Stimulated activated CD4-positive, alpha-beta T cell treated with anti-CD3 and anti-CD28 coated beads, Interleukin-15, amount 100 ng/mL, for 48 hours (primary cell): ENCODE results near the gene RAPGEF1.

Source experiments
- DNase-seq, 2 donors: peaks; one replicate each; pipeline ENCODE4 v3.0.0-alpha.2; 2020; ENCODE audit warnings: low read depth in 2 of 2

The RAPGEF1 gene

DNA sequence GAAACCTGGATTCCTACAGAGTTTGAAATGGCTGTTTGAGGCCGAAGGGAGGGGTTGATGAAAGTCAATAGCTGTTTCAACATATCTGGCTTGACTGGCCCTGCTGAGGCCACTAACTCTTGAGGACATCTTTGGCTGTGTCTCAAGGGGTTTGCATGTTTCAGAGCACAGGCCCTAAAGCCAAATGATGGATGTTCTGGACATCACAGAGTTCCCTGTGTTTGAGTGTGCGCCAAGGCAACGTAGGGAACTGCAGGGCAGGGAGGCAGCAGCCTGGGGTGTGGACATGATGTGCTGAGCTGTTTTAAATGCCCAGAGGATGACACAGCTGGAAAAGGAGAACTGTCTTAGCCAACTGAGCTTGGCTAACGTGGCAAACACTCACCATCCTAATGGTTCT, 89.6 kb downstream of the RAPGEF1 start:
- DNase-seq, result no peak

- DNase-seq, result no peak
Measured at GRCh38 chr9:131649646-131650045, 90.2 kb downstream of the RAPGEF1 start.

DNA sequence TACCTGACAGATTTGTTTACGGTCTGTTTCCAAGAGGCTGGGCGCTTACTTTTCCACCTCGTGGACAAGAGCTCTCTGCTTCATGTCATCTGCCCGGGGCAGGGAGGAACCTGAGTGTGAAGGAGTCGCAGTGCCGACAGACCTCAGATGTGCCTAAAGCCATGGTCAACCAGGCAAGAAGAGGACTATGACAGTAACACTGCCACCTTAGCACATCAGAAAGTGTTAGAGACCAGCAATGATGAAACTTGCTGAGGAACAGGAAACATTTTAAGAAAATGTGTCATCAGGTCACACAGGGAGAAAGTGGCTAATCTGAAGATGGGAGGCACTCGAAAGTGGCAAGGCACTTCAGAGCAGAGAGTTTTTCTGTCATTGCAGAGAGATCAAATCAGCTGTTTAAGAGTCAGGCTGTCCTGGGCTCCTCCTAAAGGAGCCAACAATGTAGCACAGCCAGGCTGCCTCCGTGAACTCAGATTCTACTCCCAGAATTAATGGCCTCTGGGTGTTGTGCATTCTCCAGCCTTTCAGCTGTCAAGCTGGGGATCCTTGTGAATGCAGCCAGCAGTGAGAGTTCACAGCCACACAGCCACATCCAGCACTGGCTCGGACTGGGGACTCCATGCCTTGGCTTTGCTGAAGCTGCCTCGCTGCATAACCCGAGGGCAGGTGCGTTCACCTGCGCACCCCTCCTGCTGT, 94.6 kb downstream of the RAPGEF1 start:
- DNase-seq, result no peak

DNA sequence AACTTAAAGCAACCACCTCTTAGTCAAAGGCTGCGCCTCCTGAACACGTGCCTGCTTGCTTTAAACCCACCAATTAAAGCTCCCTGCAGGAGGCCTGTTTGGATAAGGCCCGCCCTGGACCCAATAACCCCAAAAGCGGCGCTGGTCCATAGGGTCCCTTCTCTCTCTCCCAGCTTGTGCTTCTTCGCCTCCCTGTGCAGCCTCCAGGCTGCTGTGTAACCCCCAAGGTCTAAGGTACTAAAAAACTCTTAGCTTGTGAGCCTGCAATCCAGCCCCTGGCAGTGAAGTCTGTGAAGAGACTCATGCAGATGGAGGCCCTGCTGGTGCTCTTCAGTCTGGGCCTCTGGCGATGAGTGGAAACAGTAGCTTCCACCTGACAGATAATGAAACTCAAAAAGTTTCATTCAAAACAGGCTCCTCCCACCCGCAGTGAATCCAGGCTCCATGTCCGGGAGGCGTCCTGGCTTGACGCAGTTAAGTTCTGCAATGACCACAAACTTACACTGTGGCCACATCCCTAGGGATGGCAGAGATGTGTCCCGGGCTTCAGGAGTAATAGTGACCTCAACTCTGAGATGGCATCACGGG, 97.3 kb downstream of the RAPGEF1 start:
- peak; percentile 59 to 60 for DNase-seq

DNA sequence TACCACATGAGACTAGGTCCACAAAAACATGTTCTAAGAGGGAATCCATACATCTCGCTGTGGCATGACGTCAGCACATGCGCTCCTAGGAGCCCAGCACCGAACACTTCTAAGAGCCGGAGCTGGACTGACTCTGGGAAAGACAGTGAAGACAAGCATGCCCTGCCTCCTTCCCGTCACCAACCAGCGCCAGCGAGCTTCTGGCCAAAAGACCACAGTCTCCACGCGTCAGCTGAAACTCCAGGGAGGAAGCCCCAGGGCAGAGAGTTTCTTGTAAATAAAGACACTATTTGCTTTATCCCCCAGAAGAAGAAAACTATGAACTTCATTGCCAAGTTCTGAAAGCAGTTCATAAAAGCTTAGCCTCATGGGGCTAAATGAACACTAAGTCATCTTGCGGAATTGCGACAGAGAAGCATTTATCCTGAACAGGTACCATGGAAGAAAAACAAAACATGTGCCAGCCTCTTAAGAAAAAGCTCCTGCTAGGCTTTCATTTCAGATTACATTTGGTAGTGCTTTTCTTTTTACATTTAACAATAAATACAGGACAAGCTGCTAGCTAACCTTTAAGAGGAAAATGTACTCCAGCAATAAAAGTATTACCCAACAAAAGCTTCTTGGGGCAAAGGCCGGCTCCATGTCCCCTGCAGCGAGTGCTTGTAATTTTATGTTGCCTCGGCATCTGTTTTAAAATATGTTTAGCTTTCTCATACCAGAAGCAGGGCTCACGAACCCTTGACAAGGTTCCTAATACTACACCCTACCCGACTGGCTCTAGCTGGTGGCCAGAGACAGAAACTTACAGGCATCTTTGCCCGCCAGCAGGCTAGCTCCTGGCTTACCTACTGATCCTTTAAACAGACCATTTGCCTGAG, 98.0 kb downstream of the RAPGEF1 start:
- no peak for DNase-seq

GRCh38 chr9:131640438-131641137, 99.3 kb downstream of the RAPGEF1 start:
- DNase-seq, result no peak

DNA sequence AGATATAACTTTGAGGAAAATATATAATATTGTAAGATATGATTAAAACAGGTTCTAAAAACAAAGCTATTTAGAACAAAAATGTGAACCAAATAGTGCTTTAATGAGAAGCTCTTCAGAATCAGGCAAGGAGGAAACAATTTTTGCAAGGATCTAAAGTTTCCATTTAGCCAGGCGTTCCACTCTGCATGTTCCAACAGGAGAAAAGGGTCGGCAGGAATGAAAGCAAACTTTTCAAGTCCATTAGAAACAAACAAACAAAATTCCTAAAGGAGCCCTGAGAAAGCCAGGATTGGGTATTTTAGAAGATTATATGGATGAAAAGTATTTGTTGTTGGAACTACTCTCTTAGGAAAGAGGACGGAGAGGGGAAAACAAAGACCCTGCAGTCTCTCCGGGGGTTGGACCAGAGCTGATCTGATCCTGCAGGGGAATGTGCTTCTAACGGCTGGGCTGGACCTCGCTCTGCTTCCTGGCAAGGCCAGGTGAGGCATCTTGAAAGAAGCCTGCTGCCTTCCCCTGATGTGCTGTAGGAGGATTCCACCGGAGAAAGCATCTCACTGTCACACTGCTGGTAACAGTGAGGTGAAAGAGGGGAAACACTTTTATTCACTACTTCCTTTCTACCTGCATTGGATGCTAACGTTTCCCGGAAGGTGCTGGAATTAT, 100.0 kb downstream of the RAPGEF1 start:
- DNase-seq, result no peak

- no peak for DNase-seq
Measured at GRCh38 chr9:131636593-131636992, 103.3 kb downstream of the RAPGEF1 start.

GRCh38 chr9:131635892-131636291, 104.0 kb downstream of the RAPGEF1 start:
- no peak for DNase-seq

- peak; percentile 44 to 63 for DNase-seq
Measured at GRCh38 chr9:131635285-131635684, 104.6 kb downstream of the RAPGEF1 start.

DNA sequence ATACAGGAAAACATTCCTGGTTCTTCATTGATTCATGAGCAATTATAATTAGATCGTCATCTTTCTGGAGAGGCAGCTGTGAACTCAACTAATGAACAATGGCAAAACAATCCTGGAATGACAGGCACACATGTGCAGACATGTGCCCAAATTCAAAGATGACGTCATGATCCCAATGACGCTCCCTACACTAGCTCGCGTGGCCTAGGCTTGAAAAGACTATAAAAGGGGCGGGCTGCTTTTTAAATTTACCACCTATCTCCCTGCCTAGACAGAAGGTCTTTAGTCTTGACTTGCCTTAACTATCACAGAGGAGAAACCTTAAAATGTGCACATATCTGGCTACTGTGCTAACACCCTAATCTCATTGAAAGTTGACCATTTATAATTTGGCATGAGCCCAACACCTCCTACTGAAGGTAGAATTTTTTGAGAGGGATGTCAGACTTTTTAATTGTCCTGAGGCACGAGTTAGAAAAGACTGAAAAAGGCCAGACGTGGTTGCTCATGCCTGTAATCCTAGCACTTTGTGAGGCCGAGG, 106.3 kb downstream of the RAPGEF1 start:
- no peak for DNase-seq

GRCh38 chr9:131631306-131631705, 108.6 kb downstream of the RAPGEF1 start:
- no peak for DNase-seq

DNA sequence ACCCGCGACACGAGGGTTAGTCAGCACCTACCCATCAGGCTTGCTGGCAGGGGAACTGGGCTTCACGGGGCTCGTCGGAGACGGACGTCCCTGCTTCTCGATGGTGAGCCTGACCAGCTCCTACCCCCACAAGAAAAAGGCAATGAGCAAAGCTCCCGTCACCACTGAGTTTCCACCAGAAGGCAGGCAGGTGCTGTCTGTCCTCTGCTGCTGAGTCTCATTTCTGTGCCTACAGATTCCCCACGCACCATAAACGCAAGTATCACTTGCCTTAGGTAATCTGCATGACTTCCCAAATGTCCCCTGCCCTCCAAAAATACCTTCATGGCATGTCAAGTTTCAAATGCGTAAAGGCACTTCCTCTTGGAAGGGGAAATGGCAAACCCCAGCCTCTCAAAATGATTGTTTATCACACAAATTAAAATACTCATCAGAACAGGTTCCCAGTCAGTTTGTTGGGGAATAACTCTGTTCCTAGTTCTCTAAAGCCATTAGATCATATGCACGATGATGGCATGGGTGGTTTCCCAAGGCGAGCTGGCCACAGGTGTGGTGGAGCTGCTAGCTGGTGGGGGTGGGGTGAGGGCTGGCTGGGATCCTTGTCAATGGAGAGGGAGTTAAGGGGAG, 109.6 kb downstream of the RAPGEF1 start:
- DNase-seq, result no peak

DNA sequence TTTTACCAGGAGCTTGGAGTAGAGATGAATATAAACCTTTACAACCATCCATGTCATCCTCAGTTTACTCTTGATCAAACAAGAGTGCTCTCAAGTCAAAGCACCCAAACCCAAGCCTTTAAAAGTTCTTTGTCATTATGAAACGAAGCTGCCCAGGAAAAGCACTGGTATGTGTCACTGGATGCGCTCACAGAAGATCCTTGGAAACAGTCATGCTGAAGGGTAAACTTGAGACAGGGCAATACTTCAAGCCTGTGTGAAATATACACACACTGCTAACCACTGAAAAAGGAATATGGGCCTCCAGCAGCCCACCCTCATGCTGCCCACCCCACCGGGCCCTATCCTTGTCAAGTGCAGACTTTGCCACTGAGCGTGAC, 110.1 kb downstream of the RAPGEF1 start:
- DNase-seq, result no peak

GRCh38 chr9:131629226-131629500, 110.7 kb downstream of the RAPGEF1 start:
- no peak for DNase-seq

DNA sequence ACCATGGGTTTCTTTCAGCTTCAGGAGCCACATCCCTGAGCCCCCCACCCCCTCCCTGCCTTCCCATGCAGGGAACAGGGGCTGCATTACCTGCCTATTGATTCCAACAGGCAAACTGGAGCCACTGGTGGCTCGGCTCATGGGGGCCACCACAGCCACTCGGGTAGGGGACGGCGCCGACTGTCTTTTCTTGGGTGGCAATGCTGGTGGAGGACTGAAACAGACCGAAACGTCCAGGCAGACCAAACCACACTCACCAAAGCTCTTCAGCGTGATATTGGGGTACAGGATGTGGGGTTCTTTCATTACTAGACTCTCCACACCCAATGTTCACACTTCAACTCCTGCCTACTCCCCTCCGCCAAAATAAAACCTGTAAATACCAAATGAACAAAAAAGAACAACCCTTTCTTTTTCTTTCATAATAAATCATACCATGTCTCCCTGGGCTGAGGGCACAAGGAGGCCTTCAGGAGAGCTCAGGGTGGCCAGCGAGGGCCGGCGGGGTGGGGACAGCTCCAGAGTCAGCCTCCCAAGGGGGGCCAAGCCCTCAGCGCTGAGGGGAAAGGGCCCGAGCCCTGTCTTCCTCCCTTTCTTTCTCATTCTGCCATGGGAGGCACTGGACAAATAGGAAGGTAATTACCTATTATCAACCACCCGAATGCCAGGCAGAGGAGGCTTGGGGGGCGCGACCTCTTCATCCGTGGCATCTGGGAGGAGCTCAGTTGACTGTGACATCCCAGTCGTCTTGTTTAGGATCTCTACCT, 111.2 kb downstream of the RAPGEF1 start:
- no peak for DNase-seq

DNA sequence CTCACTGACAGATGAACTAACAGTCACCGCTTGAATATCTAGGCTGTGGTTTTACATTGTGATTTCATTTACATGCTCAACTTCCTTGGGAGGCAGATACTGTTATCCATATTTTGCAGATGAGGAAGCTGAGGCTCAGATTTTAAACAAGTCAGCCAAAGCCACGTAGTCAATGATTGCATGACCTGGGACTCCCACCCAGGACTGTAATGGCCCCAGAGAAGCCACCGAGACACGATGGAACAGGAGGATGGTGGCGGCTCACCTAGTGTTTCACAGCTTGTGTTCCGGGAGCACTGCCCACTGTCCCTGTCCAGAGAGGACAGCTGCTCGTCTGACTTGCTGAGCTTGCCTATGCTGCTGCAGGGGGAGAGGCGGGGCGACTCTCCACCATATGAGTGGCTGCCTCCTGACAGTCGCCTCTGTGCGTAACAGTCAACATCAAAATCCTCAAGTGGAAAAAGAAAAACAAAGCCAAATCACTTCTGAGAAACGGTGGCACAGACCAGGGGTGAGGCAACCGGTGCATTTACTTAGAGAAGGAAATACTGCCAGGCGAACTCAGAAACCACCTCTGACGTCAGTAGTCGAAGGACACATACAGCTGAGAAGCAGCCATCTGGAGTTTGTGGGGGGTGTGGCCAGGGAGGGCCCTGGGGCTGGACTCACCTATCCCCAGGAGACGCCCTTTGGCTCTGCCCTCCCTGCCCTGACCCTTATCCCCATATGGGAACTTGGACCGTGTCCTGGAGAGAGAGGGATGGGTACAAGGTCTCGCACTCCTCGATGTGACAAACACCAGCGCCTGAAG, 112.0 kb downstream of the RAPGEF1 start:
- DNase-seq, result peak; percentile 12 to 27

DNA sequence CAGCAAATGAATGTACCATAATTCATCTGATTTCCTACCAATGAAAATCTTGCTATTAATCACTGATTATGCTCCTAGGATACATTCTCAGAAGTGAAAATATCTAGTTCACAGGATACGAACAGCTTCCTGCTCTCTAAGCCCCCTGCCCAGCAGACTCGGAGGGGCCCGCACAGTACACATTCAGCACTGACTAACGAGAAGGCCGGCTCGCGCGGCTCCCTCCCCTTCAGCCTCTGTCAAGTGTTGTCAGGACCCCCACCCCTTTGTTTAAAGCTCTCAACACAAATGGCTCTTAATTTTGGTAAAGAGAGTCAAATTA, 112.6 kb downstream of the RAPGEF1 start:
- no peak for DNase-seq

DNA sequence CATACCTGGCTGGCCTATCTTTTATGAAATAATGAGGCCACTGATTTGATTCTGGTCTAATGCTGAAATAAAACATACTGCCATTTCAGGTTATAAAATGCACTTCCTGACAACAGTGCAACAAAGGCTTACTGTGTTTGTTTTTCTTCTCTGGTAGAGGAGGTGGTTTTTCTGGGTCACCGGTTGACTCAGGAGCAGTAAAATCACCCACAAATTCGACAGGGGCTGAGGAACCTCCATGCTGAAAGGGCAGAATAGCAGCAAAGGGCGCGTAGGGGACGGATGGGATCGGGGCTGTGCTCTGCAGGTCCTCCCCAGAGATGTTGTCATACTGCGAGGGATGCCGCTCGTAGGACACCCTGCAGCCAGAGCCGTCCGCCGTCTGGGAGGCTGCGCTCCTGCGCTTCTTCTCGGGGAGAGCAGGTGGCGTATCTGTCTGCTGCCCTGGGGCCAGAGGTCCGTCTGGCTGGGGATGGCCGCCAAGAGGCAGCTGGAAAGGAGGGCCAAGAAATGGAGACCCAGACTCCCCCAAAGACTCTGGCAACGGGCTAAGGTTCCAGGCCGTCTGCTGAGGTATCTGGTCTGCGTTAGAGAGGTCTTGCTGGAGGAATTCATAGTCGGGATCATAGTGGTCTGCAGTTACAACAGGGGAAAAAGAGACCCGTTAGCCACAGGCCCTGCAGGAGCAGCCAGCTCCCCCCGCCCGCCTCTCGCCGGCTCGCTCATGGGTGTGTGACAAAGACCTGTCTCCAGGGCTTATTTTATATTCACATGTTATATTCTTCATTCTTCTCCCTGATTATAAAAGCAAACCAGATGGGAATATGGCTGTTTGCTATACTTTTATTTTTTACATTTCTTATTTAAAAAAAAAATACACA, 113.8 kb downstream of the RAPGEF1 start:
- no peak for DNase-seq
